B cell (primary cell): Measurements from ENCODE around the gene VAC14. TPM values are rescaled to one million over a fixed set of nuclear protein-coding genes. Genes with fewer than 3 reads are reported as not detected.

Experiments
- ATAC-seq: fragments of 200-7000 bp; cut with Tn5 transposase; one replicate; pipeline ENCODE4 v1.10.0; 2021; ENCODE audit warnings: low read depth, mild to moderate bottlenecking, moderate number of reproducible peaks, moderate library complexity
- CTCF ChIA-PET: fragments of 350-600 bp; sonication (Branson Sonifier 250); formaldehyde crosslinking; loops from one replicate; lab custom pipeline; 2021; ENCODE audit warnings: antibody characterized with exemption, inconsistent platforms; lab: Charles Lee
- POLR2A ChIA-PET: fragments of 350-600 bp; sonication (Branson Sonifier 250); formaldehyde crosslinking; loops from one replicate; lab custom pipeline; 2021; ENCODE audit warnings: antibody characterized with exemption; lab: Charles Lee
- DNase-seq: peaks from one replicate; pipeline ENCODE4 v3.0.0; 2013
- H2AFZ ChIP-seq: 2 replicates; pipeline ENCODE4 v1.6.1; 2012; ENCODE audit warnings: mild to moderate bottlenecking, low read depth, low read length; ENCODE audit not compliant: insufficient read depth, poor library complexity, severe bottlenecking
- H3K27ac ChIP-seq, 2 donors: 1 replicate in 1 of 2; 2 replicates in 1 of 2; pipeline ENCODE4 v1.5.1; 2012 to 2013; ENCODE audit warnings: low read length in 2 of 2, mild to moderate bottlenecking in 2 of 2, moderate library complexity in 1 of 2
- H3K27me3 ChIP-seq, 4 experiments: fragments of 200-600 bp in 1 of 4; sonication (generic) in 1 of 4; replicated peaks in 1 of 4; 1 replicate in 2 of 4; 2 replicates in 2 of 4; pipeline versions ENCODE4 v1.6.1 to v1.7.0; 2013 to 2016; ENCODE audit warnings: low read length in 3 of 4, mild to moderate bottlenecking in 2 of 4, mixed read lengths in 1 of 4, moderate library complexity in 1 of 4; ENCODE audit not compliant: insufficient read depth in 4 of 4, control insufficient read depth in 3 of 4; ENCODE audit errors: control extremely low read depth in 1 of 4
- H3K36me3 ChIP-seq, 2 experiments: replicated peaks in 1 of 2; 1 replicate in 1 of 2; 2 replicates in 1 of 2; pipeline versions ENCODE4 v1.6.1 to v1.7.1; 2013; ENCODE audit warnings: low read length in 1 of 2; ENCODE audit not compliant: insufficient read depth in 2 of 2, control insufficient read depth in 1 of 2; ENCODE audit errors: control extremely low read depth in 1 of 2, extremely low read depth in 1 of 2
- H3K4me1 ChIP-seq, 2 donors: fragments of 200-600 bp in 1 of 2; sonication (generic) in 1 of 2; 1 replicate in 1 of 2; 2 replicates in 1 of 2; pipeline versions ENCODE4 v1.5.1 to v1.6.1; 2013 to 2017; ENCODE audit warnings: low read length in 2 of 2; ENCODE audit not compliant: control insufficient read depth in 2 of 2, insufficient read depth in 2 of 2
- H3K4me2 ChIP-seq: replicated peaks from 2 replicates; pipeline ENCODE3; 2012; ENCODE audit warnings: mild to moderate bottlenecking, low read depth, low read length; ENCODE audit not compliant: poor library complexity, severe bottlenecking
- H3K4me3 ChIP-seq, 5 experiments: fragments of 200-600 bp in 1 of 5; sonication (generic) in 1 of 5; 1 replicate in 3 of 5; 2 replicates in 2 of 5; pipeline versions ENCODE4 v1.5.1 to v1.7.0; 2011 to 2016; ENCODE audit warnings: low read length in 4 of 5, mild to moderate bottlenecking in 4 of 5, low read depth in 2 of 5, control low read depth in 1 of 5, moderate library complexity in 1 of 5; ENCODE audit not compliant: insufficient read depth in 1 of 5; ENCODE audit errors: control extremely low read depth in 1 of 5, extremely low read depth in 1 of 5
- H3K79me2 ChIP-seq: fragments of 200-600 bp; sonication (generic); one replicate; pipeline ENCODE4 v1.6.0; 2016; ENCODE audit warnings: low read length; ENCODE audit not compliant: control insufficient read depth, insufficient read depth
- H3K9ac ChIP-seq: fragments of 200-600 bp; sonication (generic); 2 replicates; pipeline ENCODE4 v1.6.1; 2017; ENCODE audit warnings: mild to moderate bottlenecking, low read length, moderate library complexity
- H3K9me3 ChIP-seq, 3 donors: one replicate each; pipeline versions ENCODE4 v1.6.1 to v1.7.1; 2013; ENCODE audit warnings: low read length in 2 of 3; ENCODE audit not compliant: control insufficient read depth in 2 of 3, insufficient read depth in 1 of 3; ENCODE audit errors: control extremely low read depth in 1 of 3
- H4K20me1 ChIP-seq: 2 replicates; pipeline ENCODE4 v1.6.0; 2012; ENCODE audit warnings: mild to moderate bottlenecking, low read length; ENCODE audit not compliant: insufficient read depth, control insufficient read depth, poor library complexity, severe bottlenecking
- H3K27ac Mint-ChIP-seq: one replicate; pipeline ENCODE4 v1.8.0; 2021; ENCODE audit warnings: mixed read lengths
- H3K27me3 Mint-ChIP-seq: one replicate; pipeline ENCODE4 v1.8.0; 2021; ENCODE audit warnings: mixed read lengths
- H3K4me1 Mint-ChIP-seq: one replicate; pipeline ENCODE4 v1.8.0; 2021; ENCODE audit warnings: mixed read lengths
- H3K4me3 Mint-ChIP-seq: one replicate; pipeline ENCODE4 v1.8.0; 2021; ENCODE audit warnings: mixed read lengths
- H3K9me3 Mint-ChIP-seq: one replicate; pipeline ENCODE4 v1.8.0; 2022; ENCODE audit warnings: mixed read lengths; ENCODE audit not compliant: insufficient read depth
- EZH2 ChIP-seq: IDR thresholded peaks from 2 replicates; pipeline ENCODE4 v1.6.1; 2012; ENCODE audit warnings: borderline replicate concordance, low read depth, mild to moderate bottlenecking, moderate library complexity, low read length; ENCODE audit not compliant: insufficient read depth, poor library complexity, severe bottlenecking
- WGBS: methylation state at CpG from one replicate; pipeline ENCODE4 v1.1.5; 2013; ENCODE audit warnings: missing lambda C conversion rate; ENCODE audit not compliant: insufficient coverage; 5-methylcytosine and 5-hydroxymethylcytosine counted together
- intact Hi-C: fragments of 100-400 bp; cut with micrococcal nuclease; formaldehyde crosslinking; loops from one replicate; pipeline ENCODE4 v1.10.0; 2022
- polyA plus RNA-seq: library from polyadenylated mRNA; depleted of rRNA; stranded (reverse); fragments of >200 nt; gene quantifications from 2 replicates; pipeline ENCODE4 v1.2.3, GENCODE V29; 2012
- total RNA-seq, 2 donors: library from RNA; stranded (reverse); fragments of 120-200 nt in 1 of 2; gene quantifications; 1 replicate in 1 of 2; 2 replicates in 1 of 2; pipeline versions ENCODE4 v1.2.3 to v1.2.4, GENCODE V29; 2013 to 2022
- TF ChIP-seq, protein P1 (sequence below): fragments of 200-600 bp; IDR thresholded peaks from one replicate; pipeline ENCODE4 v1.8.0; 2022; ENCODE audit warnings: antibody characterized with exemption, mild to moderate bottlenecking

Gene VAC14
- total and polyA plus RNA-seq, 2 donors (not counting 1 experiment from before 2014, with no cell fraction given) = 42.6 to 64.7 TPM

DNA sequence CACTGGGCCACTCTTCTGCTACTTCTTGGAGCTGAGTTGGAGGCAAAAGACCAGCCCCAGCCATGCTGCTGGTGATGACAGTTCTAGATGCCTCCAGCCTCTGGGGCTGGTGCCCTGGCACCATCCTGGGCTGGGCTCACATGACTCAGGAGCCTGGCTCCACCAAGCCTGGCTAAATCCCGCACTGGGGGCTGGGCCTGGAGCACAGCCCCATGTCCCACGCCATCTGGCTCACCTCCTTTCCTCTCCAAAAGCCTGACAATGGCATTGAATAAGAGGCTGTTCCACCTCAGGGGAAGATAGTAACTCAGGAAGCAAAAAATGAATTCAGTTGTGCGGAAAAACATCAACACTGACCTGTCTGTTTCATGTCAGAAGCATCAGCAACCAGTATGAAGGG, 70.0 kb downstream of the VAC14 start:
- Histone ChIP-seq H3K79me2 (peaks cover 2% of the 10 kb centered on the region), H3K27ac (no peak overlapping the region), H3K9me3 (no peaks in the 10 kb centered on the region), H3K27me3 (no peaks in the 10 kb centered on the region), H3K9ac (no peak overlapping the region), H3K36me3 (peaks cover 0 to 60% of the 10 kb centered on the region in 2 experiments), H3K4me3 (no peak overlapping the region), H3K4me2 (no peak overlapping the region), H4K20me1 (no peaks in the 10 kb centered on the region), H2AFZ (no peak overlapping the region), H3K4me1 (no peaks in the 10 kb centered on the region)
- no peak for TF ChIP-seq EZH2
- TF ChIP-seq, protein P1, sequence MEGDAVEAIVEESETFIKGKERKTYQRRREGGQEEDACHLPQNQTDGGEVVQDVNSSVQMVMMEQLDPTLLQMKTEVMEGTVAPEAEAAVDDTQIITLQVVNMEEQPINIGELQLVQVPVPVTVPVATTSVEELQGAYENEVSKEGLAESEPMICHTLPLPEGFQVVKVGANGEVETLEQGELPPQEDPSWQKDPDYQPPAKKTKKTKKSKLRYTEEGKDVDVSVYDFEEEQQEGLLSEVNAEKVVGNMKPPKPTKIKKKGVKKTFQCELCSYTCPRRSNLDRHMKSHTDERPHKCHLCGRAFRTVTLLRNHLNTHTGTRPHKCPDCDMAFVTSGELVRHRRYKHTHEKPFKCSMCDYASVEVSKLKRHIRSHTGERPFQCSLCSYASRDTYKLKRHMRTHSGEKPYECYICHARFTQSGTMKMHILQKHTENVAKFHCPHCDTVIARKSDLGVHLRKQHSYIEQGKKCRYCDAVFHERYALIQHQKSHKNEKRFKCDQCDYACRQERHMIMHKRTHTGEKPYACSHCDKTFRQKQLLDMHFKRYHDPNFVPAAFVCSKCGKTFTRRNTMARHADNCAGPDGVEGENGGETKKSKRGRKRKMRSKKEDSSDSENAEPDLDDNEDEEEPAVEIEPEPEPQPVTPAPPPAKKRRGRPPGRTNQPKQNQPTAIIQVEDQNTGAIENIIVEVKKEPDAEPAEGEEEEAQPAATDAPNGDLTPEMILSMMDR = no peak
- DNase-seq (no peak), ATAC-seq (no peak)
- intact Hi-C loops = no loop called here
- ChIA-PET CTCF (no interaction called here), POLR2A (no interaction called here)
- no peak overlapping the region for H3K4me3 Mint-ChIP-seq
- no peaks in the 10 kb centered on the region for H3K4me1 Mint-ChIP-seq
- H3K9me3 Mint-ChIP-seq = no peaks in the 10 kb centered on the region
- 100% methylated on average over 2 of the region's 3 CpGs for WGBS
- no peaks in the 10 kb centered on the region for H3K27me3 Mint-ChIP-seq
- no peak overlapping the region for H3K27ac Mint-ChIP-seq

DNA sequence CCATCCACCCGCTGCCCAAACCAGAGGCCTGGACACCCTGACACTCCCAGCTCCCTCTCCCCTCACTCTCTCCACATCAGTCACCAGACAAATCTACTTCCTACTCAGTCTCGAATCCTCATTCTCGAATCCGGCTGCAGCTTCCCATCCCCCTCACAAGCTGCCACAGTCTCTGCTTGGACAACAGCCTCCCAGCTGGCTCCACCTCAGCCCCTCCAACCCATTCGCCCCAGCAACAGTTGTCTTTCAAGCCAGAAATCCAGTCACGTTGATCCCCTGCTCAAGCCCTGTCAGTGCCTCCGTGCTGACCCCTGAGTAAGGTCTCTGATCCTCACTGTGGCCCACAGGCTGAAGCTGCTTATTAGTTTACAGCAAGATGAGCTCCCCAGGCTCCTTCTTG, 70.9 kb downstream of the VAC14 start:
- H3K4me3 Mint-ChIP-seq = no peak overlapping the region

More for the DNA sequence above, 70.9 kb downstream of the VAC14 start:
- no peaks in the 10 kb centered on the region for H3K4me1 Mint-ChIP-seq
- Histone ChIP-seq H3K9ac (no peak overlapping the region), H3K27me3 (no peaks in the 10 kb centered on the region), H3K4me2 (no peak overlapping the region), H2AFZ (no peak overlapping the region), H4K20me1 (no peaks in the 10 kb centered on the region), H3K36me3 (peaks cover 0 to 51% of the 10 kb centered on the region in 2 experiments), H3K4me3 (no peak overlapping the region), H3K4me1 (no peaks in the 10 kb centered on the region), H3K79me2 (no peaks in the 10 kb centered on the region), H3K9me3 (no peaks in the 10 kb centered on the region), H3K27ac (no peak overlapping the region)
- intact Hi-C loops = no loop called here
- POLR2A ChIA-PET = no interaction called here
- no peaks in the 10 kb centered on the region for H3K9me3 Mint-ChIP-seq
- H3K27me3 Mint-ChIP-seq = no peaks in the 10 kb centered on the region
- ATAC-seq (no peak), DNase-seq (no peak)
- 98% methylated on average over 7 of the region's 7 CpGs for WGBS
- CTCF ChIA-PET = no interaction called here
- no peak overlapping the region for H3K27ac Mint-ChIP-seq
- TF ChIP-seq EZH2 = no peak
- TF ChIP-seq, protein P1 = no peak
